PFSK-1 (cell line): ENCODE measurements around the gene FMN1.

Experiments used
- FOXP2 ChIP-seq: optimal IDR thresholded peaks from 2 replicates; pipeline ENCODE3; 2011; ENCODE audit warnings: borderline replicate concordance, control low read depth, inconsistent platforms; ENCODE audit not compliant: insufficient read depth; ENCODE audit errors: extremely low read length, extremely low read depth
- POLR2AphosphoS5 ChIP-seq: IDR thresholded peaks from 2 replicates; pipeline ENCODE4 v1.6.1; 2012; ENCODE audit warnings: low read depth, mild to moderate bottlenecking, control low read depth, low read length, moderate library complexity
- SIN3A ChIP-seq: IDR thresholded peaks from 2 replicates; pipeline ENCODE4 v1.6.1; 2012; ENCODE audit warnings: mild to moderate bottlenecking, low read length, moderate library complexity, borderline replicate concordance; ENCODE audit not compliant: insufficient read depth
- TAF1 ChIP-seq: IDR thresholded peaks from 2 replicates; pipeline ENCODE4 v1.6.1; 2012; ENCODE audit warnings: low read length, control low read depth, borderline replicate concordance; ENCODE audit not compliant: insufficient read depth
- TF ChIP-seq, protein P1 (sequence below), 2 experiments: IDR thresholded peaks; 2 replicates each; pipeline versions ENCODE4 v1.6.1 to v1.8.0; 2011 to 2012; ENCODE audit warnings: low read depth in 2 of 2, low read length in 2 of 2, control low read depth in 1 of 2, inconsistent platforms in 1 of 2, mild to moderate bottlenecking in 1 of 2, moderate library complexity in 1 of 2; ENCODE audit not compliant: insufficient read depth in 1 of 2

The FMN1 gene

DNA sequence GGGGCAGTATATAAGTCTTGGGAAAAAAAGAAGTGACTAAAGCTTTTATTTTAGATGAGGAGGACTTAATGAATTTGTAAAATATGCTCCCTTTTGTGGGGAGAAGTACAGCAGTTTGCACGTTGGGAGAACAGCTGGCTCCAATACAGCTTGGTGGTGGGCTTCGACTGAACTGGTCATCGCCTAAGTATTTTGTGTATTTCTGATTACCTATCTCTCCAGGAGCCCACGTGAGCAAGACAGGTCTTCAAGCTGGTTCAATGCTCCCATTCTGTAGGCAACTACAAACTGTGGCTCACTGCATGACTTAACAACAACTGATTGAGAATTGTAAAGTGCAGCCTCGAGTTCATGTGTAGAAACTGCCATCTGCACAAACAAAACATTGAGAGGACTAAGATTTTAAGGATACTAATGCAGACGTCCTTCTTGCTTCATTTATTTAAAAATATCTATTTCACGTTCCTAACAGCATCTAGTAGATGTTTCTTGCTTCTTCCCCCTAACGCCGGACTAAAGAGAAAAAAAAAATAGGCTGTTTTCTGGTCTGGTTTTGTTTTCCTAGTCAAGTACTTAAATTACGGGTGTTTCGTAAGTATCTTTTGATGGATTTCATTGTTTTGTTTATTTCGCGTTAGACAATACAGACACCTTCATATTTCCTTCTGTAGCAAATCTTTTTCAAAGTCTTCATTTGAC is 478.1 kb downstream of the FMN1 start:
- TF ChIP-seq TAF1 (no peak), FOXP2 (no peak), POLR2AphosphoS5 (no peak), SIN3A (no peak)
- TF ChIP-seq, protein P1, sequence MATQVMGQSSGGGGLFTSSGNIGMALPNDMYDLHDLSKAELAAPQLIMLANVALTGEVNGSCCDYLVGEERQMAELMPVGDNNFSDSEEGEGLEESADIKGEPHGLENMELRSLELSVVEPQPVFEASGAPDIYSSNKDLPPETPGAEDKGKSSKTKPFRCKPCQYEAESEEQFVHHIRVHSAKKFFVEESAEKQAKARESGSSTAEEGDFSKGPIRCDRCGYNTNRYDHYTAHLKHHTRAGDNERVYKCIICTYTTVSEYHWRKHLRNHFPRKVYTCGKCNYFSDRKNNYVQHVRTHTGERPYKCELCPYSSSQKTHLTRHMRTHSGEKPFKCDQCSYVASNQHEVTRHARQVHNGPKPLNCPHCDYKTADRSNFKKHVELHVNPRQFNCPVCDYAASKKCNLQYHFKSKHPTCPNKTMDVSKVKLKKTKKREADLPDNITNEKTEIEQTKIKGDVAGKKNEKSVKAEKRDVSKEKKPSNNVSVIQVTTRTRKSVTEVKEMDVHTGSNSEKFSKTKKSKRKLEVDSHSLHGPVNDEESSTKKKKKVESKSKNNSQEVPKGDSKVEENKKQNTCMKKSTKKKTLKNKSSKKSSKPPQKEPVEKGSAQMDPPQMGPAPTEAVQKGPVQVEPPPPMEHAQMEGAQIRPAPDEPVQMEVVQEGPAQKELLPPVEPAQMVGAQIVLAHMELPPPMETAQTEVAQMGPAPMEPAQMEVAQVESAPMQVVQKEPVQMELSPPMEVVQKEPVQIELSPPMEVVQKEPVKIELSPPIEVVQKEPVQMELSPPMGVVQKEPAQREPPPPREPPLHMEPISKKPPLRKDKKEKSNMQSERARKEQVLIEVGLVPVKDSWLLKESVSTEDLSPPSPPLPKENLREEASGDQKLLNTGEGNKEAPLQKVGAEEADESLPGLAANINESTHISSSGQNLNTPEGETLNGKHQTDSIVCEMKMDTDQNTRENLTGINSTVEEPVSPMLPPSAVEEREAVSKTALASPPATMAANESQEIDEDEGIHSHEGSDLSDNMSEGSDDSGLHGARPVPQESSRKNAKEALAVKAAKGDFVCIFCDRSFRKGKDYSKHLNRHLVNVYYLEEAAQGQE (IDR thresholded peaks at IDR 0.05; ENCODE audit: insufficient read depth in 1 of 2, low read depth in 2 of 2, low read length in 2 of 2) = no peak
